Measurements from ENCODE around the gene LSM4. TPM values are rescaled to one million over a fixed set of nuclear protein-coding genes. Genes with fewer than 3 reads are reported as not detected.

The LSM4 gene
- total and polyA plus RNA-seq, 2 of the 13 experiments (the other 11 are each of a cell fraction or from before 2014, with no cell fraction given): 65.8 to 166 TPM

DNA sequence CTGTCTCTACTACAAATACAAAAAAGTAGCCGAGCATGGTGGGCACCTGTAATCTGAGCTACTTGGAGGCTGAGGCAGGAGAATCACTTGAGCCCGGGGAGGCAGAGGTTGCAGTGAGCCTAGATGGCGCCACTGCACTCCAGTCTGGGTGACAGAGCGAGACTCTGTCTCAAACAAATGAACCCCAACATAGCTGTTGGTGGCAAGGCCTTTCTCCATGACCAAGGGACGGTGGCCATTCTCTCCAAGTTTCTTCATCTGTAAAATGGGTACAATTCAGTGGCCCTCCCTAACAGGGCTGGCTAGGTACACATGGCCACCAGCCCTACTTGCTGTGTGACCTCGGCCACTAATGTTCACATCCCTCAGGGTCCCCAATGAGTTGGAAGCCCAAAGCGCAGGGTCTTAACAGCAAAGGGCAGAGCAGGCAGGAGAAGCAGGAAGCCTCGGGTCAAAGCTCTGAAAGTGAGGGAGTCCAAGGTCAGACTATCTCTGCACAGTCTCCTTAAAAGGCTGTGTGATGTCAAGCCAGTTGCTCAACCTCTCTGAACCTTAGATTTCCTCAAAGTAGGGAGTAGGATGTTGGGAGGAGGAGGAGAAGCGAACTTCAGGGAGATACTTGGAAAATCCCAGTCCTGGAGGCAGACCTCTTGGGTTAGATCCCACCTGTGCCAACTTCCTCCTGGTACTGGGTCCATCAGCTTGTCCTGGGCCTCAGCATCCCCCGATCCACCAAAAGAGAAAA, 44.2 kb downstream of the LSM4 start (continued):
- TF ChIP-seq ZNF121 (CRISPR knock-in tag; IDR thresholded peaks at IDR 0.05) (no peak), BATF2 (CRISPR knock-in tag; IDR thresholded peaks at IDR 0.05) (no peak), FOXK2 (IDR thresholded peaks at IDR 0.05) (no peak), NRL (CRISPR knock-in tag; IDR thresholded peaks at IDR 0.05; ENCODE audit: borderline replicate concordance) (no peak), RBM22 (optimal IDR thresholded peaks at IDR 0.05; ENCODE audit: low read length) (no peak), AHDC1 (CRISPR knock-in tag; IDR thresholded peaks at IDR 0.05; ENCODE audit: borderline replicate concordance) (no peak), ZNF350 (CRISPR knock-in tag; IDR thresholded peaks at IDR 0.05; ENCODE audit: borderline replicate concordance, low read depth) (peak; percentile 13; the same call in 1 of the 2 replicates), BHLHE40 (IDR thresholded peaks at IDR 0.05; ENCODE audit: low read length) (no peak), ZNF839 (CRISPR knock-in tag; IDR thresholded peaks at IDR 0.05; ENCODE audit: borderline replicate concordance) (no peak), SATB2 (CRISPR knock-in tag; IDR thresholded peaks at IDR 0.05) (no peak), MYC (CRISPR knock-in tag; IDR thresholded peaks at IDR 0.05; ENCODE audit: borderline replicate concordance) (no peak), ZNF678 (CRISPR knock-in tag; IDR thresholded peaks at IDR 0.05) (no peak), SUZ12 (IDR thresholded peaks at IDR 0.05; ENCODE audit: low read depth, low read length) (no peak), SRY (CRISPR knock-in tag; IDR thresholded peaks at IDR 0.05) (no peak), ZNF570 (CRISPR knock-in tag; IDR thresholded peaks at IDR 0.05; ENCODE audit: borderline replicate concordance) (no peak), NFYB (CRISPR knock-in tag; IDR thresholded peaks at IDR 0.05) (no peak)
- TF ChIP-seq, protein P1, sequence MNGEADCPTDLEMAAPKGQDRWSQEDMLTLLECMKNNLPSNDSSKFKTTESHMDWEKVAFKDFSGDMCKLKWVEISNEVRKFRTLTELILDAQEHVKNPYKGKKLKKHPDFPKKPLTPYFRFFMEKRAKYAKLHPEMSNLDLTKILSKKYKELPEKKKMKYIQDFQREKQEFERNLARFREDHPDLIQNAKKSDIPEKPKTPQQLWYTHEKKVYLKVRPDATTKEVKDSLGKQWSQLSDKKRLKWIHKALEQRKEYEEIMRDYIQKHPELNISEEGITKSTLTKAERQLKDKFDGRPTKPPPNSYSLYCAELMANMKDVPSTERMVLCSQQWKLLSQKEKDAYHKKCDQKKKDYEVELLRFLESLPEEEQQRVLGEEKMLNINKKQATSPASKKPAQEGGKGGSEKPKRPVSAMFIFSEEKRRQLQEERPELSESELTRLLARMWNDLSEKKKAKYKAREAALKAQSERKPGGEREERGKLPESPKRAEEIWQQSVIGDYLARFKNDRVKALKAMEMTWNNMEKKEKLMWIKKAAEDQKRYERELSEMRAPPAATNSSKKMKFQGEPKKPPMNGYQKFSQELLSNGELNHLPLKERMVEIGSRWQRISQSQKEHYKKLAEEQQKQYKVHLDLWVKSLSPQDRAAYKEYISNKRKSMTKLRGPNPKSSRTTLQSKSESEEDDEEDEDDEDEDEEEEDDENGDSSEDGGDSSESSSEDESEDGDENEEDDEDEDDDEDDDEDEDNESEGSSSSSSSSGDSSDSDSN (CRISPR knock-in tag; IDR thresholded peaks at IDR 0.05): no peak
